Fibroblast of gingiva (primary cell): ENCODE results near the gene ABCA6.
"Not testable (repeated sequence)": the region's sequence is repeated elsewhere in the genome, so short reads cannot be mapped to it uniquely, and the experiment has no call there.

ENCODE experiments used
- DNase-seq: peaks from one replicate; pipeline ENCODE4 v3.0.0-alpha.2; 2011; ENCODE audit warnings: low read depth

ABCA6 gene

DNA sequence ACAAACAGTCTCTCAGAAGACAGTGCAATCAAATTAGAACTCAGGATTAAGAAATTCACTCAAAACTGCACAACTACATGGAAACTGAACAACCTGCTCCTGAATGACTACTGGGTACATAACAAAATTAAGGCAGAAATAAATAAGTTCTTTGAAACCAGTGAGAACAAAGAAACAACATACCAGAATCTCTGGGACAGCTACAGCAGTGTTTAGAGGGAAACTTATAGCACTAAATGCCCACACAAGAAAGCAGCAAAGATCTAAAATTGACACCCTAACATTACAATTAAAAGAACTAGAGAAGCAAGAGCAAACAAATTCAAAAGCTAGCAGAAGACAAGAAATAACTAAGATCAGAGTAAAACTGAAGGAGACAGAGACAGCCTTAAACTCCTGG, 68.3 kb downstream of the ABCA6 start:
- DNase-seq = not testable (repeated sequence)

- DNase-seq = not testable (repeated sequence)
Measured at GRCh38 chr17:69072803-69073256, 68.9 kb downstream of the ABCA6 start.

GRCh38 chr17:69071233-69071586, 70.5 kb downstream of the ABCA6 start:
- DNase-seq = not testable (repeated sequence)

DNA sequence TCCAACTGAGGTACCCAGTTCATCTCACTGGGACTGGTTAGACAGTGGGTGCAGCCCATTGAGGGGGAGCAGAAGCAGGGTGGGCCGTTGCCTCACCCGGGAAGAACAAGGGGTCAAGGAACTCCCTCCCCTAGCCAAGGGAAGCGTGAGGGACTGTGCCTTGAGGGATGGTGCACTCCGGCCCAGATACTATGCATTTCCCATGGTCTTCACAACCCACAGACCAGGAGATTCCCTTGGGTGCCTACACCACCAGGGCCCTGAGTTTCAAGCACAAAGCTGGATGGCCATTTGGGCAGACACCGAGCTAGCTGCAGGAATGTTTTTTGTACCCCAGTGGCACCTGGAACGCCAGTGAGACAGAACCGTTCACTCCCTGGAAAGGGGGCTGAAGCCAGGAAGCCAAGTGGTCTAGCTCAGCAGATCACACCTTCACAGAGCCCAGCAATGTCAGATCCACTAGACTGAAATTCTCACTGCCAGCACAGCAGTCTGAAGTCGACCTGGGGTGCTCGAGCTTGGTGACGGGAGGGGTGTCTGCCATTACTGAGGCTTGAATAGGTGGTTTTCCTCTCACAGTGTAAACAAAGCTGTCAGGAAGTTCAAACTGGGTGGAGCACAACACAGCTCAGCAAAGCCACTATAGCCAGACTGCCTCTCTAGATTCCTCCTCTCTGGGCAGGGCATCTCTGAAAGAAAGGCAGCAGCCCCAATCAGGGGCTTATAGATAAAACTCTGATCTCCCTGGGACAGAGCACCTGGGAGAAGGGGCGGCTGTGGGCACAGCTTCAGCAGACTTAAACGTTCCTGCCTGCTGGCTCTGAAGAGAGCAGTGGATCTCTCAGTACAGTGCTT, 71.1 kb downstream of the ABCA6 start:
- DNase-seq = not testable (repeated sequence)

- DNase-seq = peak; percentile 5
Measured at GRCh38 chr17:69069226-69069750, 72.4 kb downstream of the ABCA6 start.

GRCh38 chr17:69067274-69068047, 74.2 kb downstream of the ABCA6 start:
- no peak for DNase-seq

- DNase-seq = no peak
Measured at GRCh38 chr17:69066482-69066881, 75.2 kb downstream of the ABCA6 start.

DNA sequence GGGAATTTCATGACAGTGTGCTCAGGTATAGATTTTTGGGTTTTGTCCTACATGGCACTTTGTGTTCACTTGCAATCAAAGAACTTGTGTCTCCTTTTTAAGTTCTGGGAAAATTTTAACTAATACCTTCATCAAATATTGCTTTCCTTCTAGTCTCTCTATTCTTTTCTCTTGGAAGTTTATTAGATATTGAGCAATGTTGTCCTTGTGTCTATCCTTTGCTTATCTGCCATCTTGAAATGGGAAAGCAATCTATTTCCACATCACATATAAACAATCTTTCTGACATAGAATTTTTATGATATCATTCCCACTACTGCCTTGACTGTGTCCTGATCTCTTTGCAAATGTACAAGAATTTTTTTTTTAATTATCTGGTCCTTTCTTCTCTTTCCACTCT, 76.6 kb downstream of the ABCA6 start:
- no peak for DNase-seq

- no peak for DNase-seq
Measured at GRCh38 chr17:69064476-69064875, 77.2 kb downstream of the ABCA6 start.

GRCh38 chr17:69064001-69064400, 77.7 kb downstream of the ABCA6 start:
- DNase-seq = no peak

GRCh38 chr17:69062860-69063581, 78.7 kb downstream of the ABCA6 start:
- DNase-seq = no peak

DNA sequence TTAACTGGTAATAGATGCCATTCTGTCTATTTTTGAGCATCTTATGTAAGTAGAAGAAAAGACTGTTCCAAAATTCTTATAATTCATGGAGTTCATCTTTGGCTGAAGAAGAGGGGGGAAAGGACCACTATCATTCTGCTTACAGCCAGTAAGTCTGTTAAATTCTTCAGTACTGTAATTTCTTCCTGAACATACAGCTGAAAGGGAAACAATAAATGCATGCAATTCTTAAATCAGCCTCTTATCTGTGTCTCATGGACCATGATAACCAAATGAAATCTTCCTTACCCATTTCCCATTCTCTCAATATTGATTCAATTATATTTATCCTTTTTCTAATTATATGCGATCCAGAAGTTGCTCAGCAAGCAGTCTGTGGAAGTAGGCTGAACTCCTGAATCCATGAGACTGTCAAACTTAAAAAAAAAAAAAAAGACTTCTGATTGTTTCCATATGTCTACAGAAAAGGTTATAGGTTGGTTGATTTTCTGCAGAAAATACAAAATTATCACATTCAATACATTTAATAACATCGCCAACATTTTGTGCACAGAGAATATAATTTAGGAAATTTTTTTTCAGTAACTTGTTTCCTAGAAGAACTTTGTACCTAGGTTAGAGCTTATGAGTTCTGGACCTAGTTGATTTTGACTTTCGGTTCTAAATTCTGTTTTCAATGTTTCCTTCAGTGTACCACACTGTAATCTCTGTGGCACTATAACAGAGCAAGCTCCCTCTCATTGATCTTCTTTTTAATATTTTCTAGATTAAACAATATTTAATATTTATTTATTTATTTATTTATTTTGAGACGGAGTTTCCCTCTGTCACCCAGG, 79.8 kb downstream of the ABCA6 start:
- no peak for DNase-seq

DNA sequence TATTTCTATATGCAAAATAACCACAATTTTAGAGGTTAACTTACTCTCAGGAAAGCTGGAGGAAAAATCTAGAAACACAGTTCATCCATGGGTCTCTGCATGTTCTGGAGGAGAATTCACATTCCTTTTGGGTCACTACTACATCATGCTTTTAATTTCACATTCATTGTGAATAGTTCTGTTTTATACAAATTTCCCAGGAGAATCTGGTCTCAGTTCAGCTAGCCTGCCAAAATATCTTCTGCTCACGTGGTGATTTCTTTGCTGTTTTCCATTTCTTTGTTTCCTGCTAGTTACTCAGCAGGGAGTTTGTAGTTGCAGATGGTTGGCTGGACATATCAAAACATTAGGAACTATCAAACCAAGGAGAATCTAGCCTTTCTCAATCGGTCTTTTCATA, 80.9 kb downstream of the ABCA6 start, which contains the start of gene ABCA9:
TSS of gene ABCA9 (minus strand) at position 106 of the 400 bp plus-strand sequence. CDS start 9,801 bp downstream, outside the sequence.
- peak; percentile 94 for DNase-seq

DNA sequence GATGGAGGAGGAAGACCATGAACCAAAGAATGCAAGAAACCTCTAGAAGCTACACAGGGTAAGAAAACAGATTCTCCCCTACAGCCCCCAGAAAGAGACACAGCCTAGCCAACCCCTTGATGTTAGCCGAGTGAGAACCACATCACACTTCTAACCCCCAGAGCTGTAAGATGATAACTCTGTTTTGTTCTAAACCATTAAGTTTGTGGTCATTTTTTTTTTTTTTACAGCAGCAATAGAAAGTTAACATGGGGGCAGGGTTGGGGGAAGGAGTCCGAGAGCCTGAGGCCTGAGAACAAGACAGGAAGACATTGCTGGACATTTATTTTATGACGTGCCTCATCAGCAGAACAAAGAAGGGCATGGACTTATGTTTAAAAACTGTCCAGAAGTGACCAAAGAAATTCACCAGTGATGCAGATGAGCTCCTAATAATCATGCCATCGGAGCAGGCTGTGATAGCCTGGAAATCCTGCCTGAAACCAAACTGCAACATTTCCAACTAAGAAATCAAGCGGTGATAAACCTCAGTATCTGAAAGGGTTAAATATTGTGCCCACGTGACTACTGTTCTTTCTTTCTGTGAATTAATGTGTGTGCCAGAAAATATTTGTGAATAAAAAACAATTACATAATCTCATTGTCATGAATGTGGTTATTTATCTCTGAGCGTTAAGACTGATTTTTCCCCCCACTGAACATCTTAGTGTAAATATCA, 82.1 kb downstream of the ABCA6 start:
- DNase-seq = no peak

- DNase-seq = no peak
Measured at GRCh38 chr17:69058165-69058564, 83.5 kb downstream of the ABCA6 start.

DNA sequence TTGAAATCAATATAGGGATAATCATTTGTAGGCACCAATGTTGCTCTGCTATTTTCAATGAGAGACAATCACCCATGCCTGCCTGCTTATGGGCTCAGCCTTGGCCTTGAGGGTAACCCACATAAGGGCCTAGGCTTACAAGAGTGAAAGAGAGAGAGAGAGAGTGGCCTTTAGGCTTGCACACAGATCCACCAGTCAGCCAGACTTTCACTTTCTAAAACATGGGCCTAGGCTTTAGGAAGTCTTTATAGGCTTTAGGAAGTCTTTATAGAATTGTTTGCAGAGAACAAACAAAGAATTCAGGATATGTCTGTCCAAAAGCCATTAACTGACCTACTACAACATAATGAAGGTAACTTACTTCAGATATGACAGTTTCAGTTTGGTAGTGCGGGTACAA, 84.4 kb downstream of the ABCA6 start:
- DNase-seq = no peak

DNA sequence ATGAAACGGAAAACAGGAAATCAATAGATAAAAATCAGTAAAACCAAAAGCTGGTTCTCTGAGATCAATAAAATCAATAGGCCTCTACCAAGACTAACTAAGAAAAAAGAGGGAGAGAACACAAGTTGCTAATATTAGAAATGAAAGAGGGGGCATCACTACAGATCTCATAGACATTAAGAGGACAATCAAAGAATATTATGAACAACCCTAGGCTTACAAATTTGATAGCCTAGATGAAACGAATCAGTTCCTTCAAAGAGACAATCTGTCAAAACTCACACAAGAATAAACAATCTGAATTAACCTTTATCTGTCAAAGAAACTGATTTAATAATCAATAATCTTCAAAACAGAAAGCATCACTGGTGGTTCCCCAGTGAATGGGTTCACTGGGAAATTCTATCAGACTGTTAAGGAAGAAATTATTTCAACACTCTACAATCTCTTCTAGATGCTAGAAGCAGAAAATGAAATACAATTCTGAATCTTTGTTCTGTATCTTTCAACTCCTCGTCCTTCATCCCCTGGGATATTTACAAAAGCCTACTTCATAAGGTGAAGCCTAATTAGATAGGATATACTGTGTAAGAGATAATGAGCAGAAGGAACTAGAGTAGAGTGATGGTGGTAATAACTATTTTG, 85.4 kb downstream of the ABCA6 start:
- no peak for DNase-seq

GRCh38 chr17:69055334-69055733, 86.4 kb downstream of the ABCA6 start:
- DNase-seq = no peak

DNA sequence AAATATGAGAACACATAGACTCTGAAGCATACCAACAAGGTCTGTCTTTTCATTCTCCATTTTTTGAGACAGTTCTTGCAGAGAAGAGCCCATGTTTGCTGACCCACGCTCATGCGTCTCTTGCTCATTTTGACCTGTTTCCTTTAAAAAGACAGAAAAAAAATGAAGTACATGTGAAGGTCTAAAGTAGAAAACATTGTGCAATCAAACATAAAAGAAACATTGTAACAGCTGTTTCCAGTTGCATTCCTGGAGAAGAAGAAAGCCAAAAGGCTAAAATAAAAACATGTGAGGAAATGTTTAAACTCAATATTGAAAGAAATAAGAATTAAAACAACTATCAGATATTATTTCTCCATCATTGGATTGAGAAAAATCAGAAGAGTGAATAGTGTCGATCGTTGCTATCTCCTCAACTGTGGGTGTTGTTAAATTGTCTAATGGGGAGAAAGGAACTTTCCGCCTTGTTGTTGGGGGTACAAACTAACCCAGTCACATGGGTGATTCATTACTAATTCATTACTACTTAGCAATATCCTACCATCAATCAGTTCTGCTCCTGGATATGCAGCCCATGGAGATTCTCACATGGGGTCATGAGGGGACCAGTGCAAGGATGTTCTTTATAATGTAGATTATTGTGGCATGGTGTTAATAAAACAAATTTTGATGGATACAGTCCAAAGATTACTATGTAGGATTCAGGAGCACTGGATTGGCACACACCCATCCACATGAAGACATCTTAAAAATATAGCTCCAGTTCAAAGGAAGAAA, 90.5 kb downstream of the ABCA6 start:
- DNase-seq = peak; percentile 75
